Cardiac fibroblast (primary cell): ENCODE measurements around the gene AKR1E2.

Experiments
- DNase-seq, 2 donors: peaks; one replicate each; pipeline versions ENCODE4 v3.0.0 to v3.0.0-alpha.2; 2010; ENCODE audit warnings: low read depth in 2 of 2
- H3K4me3 ChIP-seq, 2 donors: replicated peaks in 1 of 2; 1 replicate in 1 of 2; 2 replicates in 1 of 2; pipeline ENCODE4 v1.5.1; 2011; ENCODE audit warnings: low read depth in 2 of 2, low read length in 2 of 2, mild to moderate bottlenecking in 2 of 2, moderate library complexity in 1 of 2
- TF ChIP-seq, protein P1 (sequence below): IDR thresholded peaks from one replicate; pipeline ENCODE4 v1.5.1; 2011; ENCODE audit warnings: low read depth, mild to moderate bottlenecking, low read length, inconsistent platforms

The AKR1E2 gene

DNA sequence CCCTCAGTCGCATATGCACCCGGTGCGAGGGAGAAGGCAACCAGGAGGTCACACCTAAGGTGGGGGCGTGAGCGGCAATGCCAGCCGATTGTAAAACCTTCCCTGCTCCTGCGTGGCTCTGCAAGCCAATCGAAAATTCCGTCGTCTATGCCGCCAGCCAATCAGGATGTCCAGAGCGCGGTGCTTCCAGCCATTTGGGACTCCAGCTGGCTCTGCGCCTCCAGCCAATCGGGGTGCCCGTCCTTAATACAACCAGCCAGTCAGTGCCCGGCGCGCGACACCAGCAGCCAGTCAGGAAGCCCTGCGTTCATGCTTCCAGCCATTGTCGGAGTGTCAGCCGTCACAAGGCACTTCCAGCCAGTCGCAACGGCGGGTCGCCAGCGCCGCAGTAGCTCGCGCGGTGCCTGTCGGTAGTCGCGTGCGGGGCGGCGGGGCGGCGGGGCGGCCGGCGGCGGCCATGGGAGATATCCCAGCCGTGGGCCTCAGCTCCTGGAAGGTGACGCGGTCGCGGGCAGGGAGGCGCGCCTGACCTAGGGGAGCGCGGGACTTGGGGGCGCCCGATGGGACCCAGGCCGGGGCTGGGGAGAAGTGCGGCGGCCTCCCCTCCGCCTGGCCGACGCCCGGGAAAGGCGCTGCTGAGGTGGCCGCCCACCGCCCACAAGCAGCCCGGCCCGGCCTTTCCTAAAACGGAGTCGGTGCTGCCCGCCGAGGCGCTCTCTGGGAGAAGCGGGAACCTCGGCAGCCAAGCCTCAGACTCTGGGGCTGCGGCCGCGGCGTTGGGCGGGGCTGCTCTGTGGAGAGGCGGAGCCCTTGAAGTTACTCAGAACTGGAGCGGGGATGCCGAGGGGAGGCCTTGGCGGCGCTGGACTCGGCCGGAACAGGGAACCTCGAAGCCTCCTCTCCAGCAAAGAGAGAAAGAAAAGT, at the start of gene AKR1E2:
AKR1E2 (plus strand) TSS at position 340 of the 924 bp plus-strand sequence; CDS start at position 458, 118 bp downstream.
- DNase-seq: peak; percentile 93 to 94
- H3K4me3 ChIP-seq: peak within 1 kb of the TSS; percentile 38 to 59
- TF ChIP-seq, protein P1, sequence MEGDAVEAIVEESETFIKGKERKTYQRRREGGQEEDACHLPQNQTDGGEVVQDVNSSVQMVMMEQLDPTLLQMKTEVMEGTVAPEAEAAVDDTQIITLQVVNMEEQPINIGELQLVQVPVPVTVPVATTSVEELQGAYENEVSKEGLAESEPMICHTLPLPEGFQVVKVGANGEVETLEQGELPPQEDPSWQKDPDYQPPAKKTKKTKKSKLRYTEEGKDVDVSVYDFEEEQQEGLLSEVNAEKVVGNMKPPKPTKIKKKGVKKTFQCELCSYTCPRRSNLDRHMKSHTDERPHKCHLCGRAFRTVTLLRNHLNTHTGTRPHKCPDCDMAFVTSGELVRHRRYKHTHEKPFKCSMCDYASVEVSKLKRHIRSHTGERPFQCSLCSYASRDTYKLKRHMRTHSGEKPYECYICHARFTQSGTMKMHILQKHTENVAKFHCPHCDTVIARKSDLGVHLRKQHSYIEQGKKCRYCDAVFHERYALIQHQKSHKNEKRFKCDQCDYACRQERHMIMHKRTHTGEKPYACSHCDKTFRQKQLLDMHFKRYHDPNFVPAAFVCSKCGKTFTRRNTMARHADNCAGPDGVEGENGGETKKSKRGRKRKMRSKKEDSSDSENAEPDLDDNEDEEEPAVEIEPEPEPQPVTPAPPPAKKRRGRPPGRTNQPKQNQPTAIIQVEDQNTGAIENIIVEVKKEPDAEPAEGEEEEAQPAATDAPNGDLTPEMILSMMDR: no peak

DNA sequence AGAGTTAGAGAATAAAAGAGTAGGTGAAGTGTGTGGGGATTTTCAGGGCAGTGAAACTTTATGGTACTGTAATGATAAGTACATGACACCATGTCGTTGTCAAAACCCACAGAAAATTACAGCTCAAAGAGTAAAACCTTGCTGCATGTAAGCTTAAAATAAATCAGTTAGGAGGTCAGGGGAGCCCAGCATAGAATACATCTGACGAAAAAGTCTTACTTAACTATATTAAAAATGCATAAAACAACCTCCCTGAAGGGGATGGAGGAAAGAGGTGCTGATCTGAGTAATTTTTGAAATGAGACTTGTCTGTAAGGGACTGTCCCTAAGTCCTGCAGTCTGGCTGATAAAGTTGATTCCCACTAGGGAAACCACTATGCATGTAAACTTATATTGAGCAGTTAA, 49.8 kb upstream of the AKR1E2 start:
- TF ChIP-seq, protein P1: no peak
- DNase-seq: no peak
- H3K4me3 ChIP-seq: no peak overlapping the region

DNA sequence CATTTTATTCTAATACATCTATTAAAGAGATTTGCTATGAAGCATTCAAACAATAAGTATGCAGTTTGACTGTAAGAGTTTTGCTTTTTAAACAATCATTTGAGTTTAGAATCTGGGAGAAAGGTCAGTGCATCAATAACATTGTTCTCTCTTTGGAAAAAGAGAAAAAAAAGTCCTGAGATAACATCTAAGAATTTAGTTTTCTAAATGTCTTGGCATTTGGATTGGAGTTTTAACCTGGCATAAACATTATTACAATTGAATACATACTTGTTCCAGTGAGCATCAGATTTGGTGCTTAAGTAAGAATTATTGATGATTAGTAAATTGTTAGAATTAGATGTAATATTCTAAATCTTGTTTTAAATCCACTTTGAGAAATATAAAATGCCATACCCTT, 47.2 kb upstream of the AKR1E2 start:
- H3K4me3 ChIP-seq: no peak overlapping the region
- no peak for DNase-seq

GRCh38 chr10:4780091-4780490, 45.9 kb upstream of the AKR1E2 start:
- peak overlapping the region in 1 of 2 donors; percentile 22 for H3K4me3 ChIP-seq
- no peak for DNase-seq
- TF ChIP-seq, protein P1: no peak

More for the DNA sequence above, 47.2 kb upstream of the AKR1E2 start:
- TF ChIP-seq, protein P1: no peak

GRCh38 chr10:4780782-4781181, 45.2 kb upstream of the AKR1E2 start:
- TF ChIP-seq, protein P1: no peak
- peak overlapping the region in 1 of 2 donors; percentile 22 for H3K4me3 ChIP-seq
- peak; percentile 82 to 87 for DNase-seq

GRCh38 chr10:4781955-4782354, 44.1 kb upstream of the AKR1E2 start:
- no peak for DNase-seq
- TF ChIP-seq, protein P1: no peak
- no peak overlapping the region for H3K4me3 ChIP-seq
